ENCODE results near the gene SH2D7.

GRCh38 chr15:78129077-78129750 is 36.9 kb downstream of the SH2D7 start:
- TF ChIP-seq CTCF (IDR thresholded peaks at IDR 0.05) (no peak), POLR2A (IDR thresholded peaks at IDR 0.05) (no peak)
